Loucy (cell line): ENCODE measurements around the gene LBHD2.

Experiments
- CTCF ChIP-seq: fragments of 200-600 bp; sonication (generic); conservative IDR thresholded peaks from 2 replicates; pipeline ENCODE4 v1.5.1; 2014; ENCODE audit warnings: mild to moderate bottlenecking, antibody characterized with exemption, low read length
- EZH2phosphoT487 ChIP-seq: fragments of 200-600 bp; IDR thresholded peaks from 2 replicates; pipeline ENCODE4 v1.6.1; 2018; ENCODE audit warnings: antibody characterized with exemption, mild to moderate bottlenecking, moderate library complexity, borderline replicate concordance

GRCh38 chr14:103094406-103095209, 10.6 kb downstream of the LBHD2 start, which contains the start of gene EXOC3L4:
- TF ChIP-seq CTCF (no peak), EZH2phosphoT487 (no peak)
